NT2/D1 (cell line): ENCODE data around the gene MMS19.

Experiments
- SUZ12 ChIP-seq: IDR thresholded peaks from 2 replicates; pipeline ENCODE4 v1.6.1; 2011; ENCODE audit not compliant: insufficient read length, insufficient read depth; ENCODE audit errors: extremely low read depth
- YY1 ChIP-seq: IDR thresholded peaks from 2 replicates; pipeline ENCODE4 v1.6.1; 2011; ENCODE audit not compliant: insufficient read length, insufficient read depth
- ZNF274 ChIP-seq: IDR thresholded peaks from 2 replicates; pipeline ENCODE4 v1.6.1; 2011; ENCODE audit warnings: mild to moderate bottlenecking, low read depth, low read length

GRCh38 chr10:97525683-97526110 is 27.5 kb upstream of the MMS19 start:
- TF ChIP-seq YY1 (no peak), SUZ12 (no peak), ZNF274 (no peak)
